ENCODE measurements around the gene PTPRN2. TPM values are rescaled to one million over a fixed set of nuclear protein-coding genes. Genes with fewer than 3 reads are reported as not detected.
A peak's percentile ranks its signal among the peaks of the same experiment; 100 is the strongest.

Gene PTPRN2
- total and polyA plus RNA-seq, 2 donors from 2014 or later = 4.8 to 6.2 TPM

DNA sequence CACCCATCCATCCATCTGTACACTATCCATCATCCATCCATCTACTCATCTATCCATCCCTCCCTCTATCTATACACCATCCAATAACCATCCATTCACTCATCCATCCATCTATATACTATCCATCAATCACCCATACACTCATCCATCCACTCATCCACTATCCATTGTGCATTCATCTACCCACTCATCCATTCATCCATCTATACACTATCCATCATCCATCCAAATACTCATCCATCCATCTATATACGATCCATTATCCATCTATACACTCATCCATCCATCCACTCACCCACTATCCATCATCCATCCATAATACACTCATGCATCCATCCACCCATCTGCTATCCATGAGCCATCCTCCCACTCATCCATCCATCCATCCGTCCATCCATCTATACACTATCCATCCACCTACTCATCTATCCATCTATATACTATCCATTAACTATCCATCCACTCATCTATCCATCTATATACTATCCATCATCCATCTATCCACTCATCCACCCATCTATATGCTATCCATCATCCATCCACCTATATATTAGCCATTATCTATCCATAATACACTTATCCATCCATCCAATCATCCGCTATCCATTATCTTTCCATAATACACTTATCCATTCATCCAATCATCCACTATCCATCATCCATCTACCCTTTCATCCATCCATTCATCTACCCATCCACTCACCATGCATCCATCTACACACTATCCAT, 765.5 kb downstream of the PTPRN2 start:
- Histone ChIP-seq H3K27me3 (ENCODE audit: control insufficient read depth, insufficient read depth, low read length) (peaks cover 3% of the 10 kb centered on the region), H3K4me1 (ENCODE audit: control insufficient read depth in 2 of 3, insufficient read depth in 2 of 3, low read depth in 1 of 3, low read length in 3 of 3) (no peaks in the 10 kb centered on the region), H3K27ac (ENCODE audit: low read depth in 2 of 2, low read length in 2 of 2) (no peak overlapping the region), H3K9ac (ENCODE audit: low read length in 3 of 3) (no peak overlapping the region), H3K9me3 (ENCODE audit: control insufficient read depth in 2 of 3, insufficient read depth in 1 of 3, low read length in 3 of 3) (peaks cover 0 to 3% (median 0%) of the 10 kb centered on the region in 3 donors), H3K36me3 (ENCODE audit: control insufficient read depth in 2 of 3, insufficient read depth in 3 of 3, low read length in 3 of 3) (no peaks in the 10 kb centered on the region), H3K4me3 (ENCODE audit: low read length in 3 of 3) (no peak overlapping the region)
- FAIRE-seq (no peak), DNase-seq (no peak)
- intact Hi-C loops (cut with DNase I) = no loop called here
- TF ChIP-seq, protein P1, sequence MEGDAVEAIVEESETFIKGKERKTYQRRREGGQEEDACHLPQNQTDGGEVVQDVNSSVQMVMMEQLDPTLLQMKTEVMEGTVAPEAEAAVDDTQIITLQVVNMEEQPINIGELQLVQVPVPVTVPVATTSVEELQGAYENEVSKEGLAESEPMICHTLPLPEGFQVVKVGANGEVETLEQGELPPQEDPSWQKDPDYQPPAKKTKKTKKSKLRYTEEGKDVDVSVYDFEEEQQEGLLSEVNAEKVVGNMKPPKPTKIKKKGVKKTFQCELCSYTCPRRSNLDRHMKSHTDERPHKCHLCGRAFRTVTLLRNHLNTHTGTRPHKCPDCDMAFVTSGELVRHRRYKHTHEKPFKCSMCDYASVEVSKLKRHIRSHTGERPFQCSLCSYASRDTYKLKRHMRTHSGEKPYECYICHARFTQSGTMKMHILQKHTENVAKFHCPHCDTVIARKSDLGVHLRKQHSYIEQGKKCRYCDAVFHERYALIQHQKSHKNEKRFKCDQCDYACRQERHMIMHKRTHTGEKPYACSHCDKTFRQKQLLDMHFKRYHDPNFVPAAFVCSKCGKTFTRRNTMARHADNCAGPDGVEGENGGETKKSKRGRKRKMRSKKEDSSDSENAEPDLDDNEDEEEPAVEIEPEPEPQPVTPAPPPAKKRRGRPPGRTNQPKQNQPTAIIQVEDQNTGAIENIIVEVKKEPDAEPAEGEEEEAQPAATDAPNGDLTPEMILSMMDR (IDR thresholded peaks at IDR 0.05; ENCODE audit: borderline replicate concordance, extremely low read depth, insufficient read depth) = no peak

DNA sequence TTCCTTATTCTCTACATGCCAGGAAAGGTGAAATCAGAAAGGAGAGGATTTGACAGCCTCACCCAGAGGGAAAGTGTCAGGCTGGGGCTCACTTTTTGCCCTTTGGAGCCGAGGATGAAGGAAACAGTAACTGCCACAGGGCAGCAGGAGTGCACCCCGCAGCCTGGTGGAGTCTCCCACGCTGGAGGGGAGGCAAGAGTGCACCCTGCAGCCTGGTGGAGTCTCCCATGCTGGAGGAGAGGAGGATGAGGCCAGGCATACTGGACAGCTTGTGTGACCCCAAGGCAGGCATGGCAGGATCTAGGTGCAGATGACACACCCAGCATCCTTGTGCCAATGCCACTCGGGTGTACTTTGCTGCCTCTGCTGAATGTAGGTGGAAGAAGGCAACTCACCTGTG, 766.8 kb downstream of the PTPRN2 start:
- Histone ChIP-seq H3K4me3 (ENCODE audit: low read length in 3 of 3) (no peak overlapping the region), H3K4me1 (ENCODE audit: control insufficient read depth in 2 of 3, insufficient read depth in 2 of 3, low read depth in 1 of 3, low read length in 3 of 3) (no peaks in the 10 kb centered on the region), H3K9me3 (ENCODE audit: control insufficient read depth in 2 of 3, insufficient read depth in 1 of 3, low read length in 3 of 3) (peaks cover 0 to 3% (median 0%) of the 10 kb centered on the region in 3 donors), H3K36me3 (ENCODE audit: control insufficient read depth in 2 of 3, insufficient read depth in 3 of 3, low read length in 3 of 3) (no peaks in the 10 kb centered on the region), H3K9ac (ENCODE audit: low read length in 3 of 3) (no peak overlapping the region), H3K27ac (ENCODE audit: low read depth in 2 of 2, low read length in 2 of 2) (no peak overlapping the region), H3K27me3 (ENCODE audit: control insufficient read depth, insufficient read depth, low read length) (peaks cover 3% of the 10 kb centered on the region)
- intact Hi-C loops (cut with DNase I) = no loop called here
- FAIRE-seq (no peak), DNase-seq (peak in 1 of 5 donors; percentile 44)
- TF ChIP-seq, protein P1 (IDR thresholded peaks at IDR 0.05; ENCODE audit: borderline replicate concordance, extremely low read depth, insufficient read depth) = no peak

DNA sequence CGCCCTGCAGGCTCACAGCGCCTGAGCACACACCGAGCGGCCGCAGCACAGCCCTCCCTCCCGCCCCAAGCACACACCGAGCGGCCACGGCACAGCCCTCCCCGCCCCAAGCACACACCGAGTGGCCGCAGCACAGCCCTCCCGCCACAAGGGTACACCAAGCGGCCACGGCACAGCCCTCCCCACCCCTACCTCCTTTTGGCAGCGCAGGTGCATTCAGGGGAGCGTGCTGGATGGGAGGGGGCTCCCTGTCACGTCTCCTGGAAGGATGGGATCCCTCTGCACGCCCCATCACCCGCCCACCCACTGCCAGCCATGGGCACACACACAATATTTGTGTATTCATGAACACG, 768.2 kb downstream of the PTPRN2 start:
- DNase-seq (peak in 1 of 5 donors; percentile 29), FAIRE-seq (no peak)
- Histone ChIP-seq H3K9ac (ENCODE audit: low read length in 3 of 3) (no peak overlapping the region), H3K4me3 (ENCODE audit: low read length in 3 of 3) (no peak overlapping the region), H3K27ac (ENCODE audit: low read depth in 2 of 2, low read length in 2 of 2) (no peak overlapping the region), H3K4me1 (ENCODE audit: control insufficient read depth in 2 of 3, insufficient read depth in 2 of 3, low read depth in 1 of 3, low read length in 3 of 3) (no peaks in the 10 kb centered on the region), H3K27me3 (ENCODE audit: control insufficient read depth, insufficient read depth, low read length) (peaks cover 3% of the 10 kb centered on the region), H3K9me3 (ENCODE audit: control insufficient read depth in 2 of 3, insufficient read depth in 1 of 3, low read length in 3 of 3) (peaks cover 0 to 3% (median 0%) of the 10 kb centered on the region in 3 donors), H3K36me3 (ENCODE audit: control insufficient read depth in 2 of 3, insufficient read depth in 3 of 3, low read length in 3 of 3) (no peaks in the 10 kb centered on the region)
- intact Hi-C loops (cut with DNase I) = no loop called here
- TF ChIP-seq, protein P1 (IDR thresholded peaks at IDR 0.05; ENCODE audit: borderline replicate concordance, extremely low read depth, insufficient read depth) = no peak

Measured in kidney (tissue), 14 donors.